Skeletal muscle tissue (tissue), 4 donors: ENCODE data around the gene SORBS2. TPM values are rescaled to one million over a fixed set of nuclear protein-coding genes. Genes with fewer than 3 reads are reported as not detected.

ENCODE experiments used
- H3K27ac ChIP-seq: one replicate; pipeline ENCODE4 v1.7.0; 2013; ENCODE audit warnings: mild to moderate bottlenecking, low read depth, low read length, inconsistent platforms
- H3K27me3 ChIP-seq, 3 donors: one replicate each; pipeline ENCODE4 v1.7.0; 2013; ENCODE audit warnings: low read length in 3 of 3; ENCODE audit not compliant: control insufficient read depth in 3 of 3, insufficient read depth in 3 of 3
- H3K36me3 ChIP-seq, 3 donors: one replicate each; pipeline ENCODE4 v1.7.0; 2013; ENCODE audit warnings: low read length in 3 of 3; ENCODE audit not compliant: control insufficient read depth in 3 of 3, insufficient read depth in 3 of 3
- H3K4me1 ChIP-seq, 3 donors: one replicate each; pipeline ENCODE4 v1.7.0; 2013; ENCODE audit warnings: low read length in 3 of 3, mild to moderate bottlenecking in 3 of 3; ENCODE audit not compliant: control insufficient read depth in 3 of 3, insufficient read depth in 3 of 3
- H3K4me3 ChIP-seq, 3 donors: one replicate each; pipeline ENCODE4 v1.7.0; 2013; ENCODE audit warnings: low read length in 3 of 3
- H3K9ac ChIP-seq, 3 donors: one replicate each; pipeline ENCODE4 v1.7.0; 2013; ENCODE audit warnings: low read length in 3 of 3, mild to moderate bottlenecking in 3 of 3, moderate library complexity in 2 of 3, low read depth in 1 of 3
- H3K9me3 ChIP-seq, 3 donors: one replicate each; pipeline ENCODE4 v1.7.0; 2013; ENCODE audit warnings: low read length in 3 of 3; ENCODE audit not compliant: control insufficient read depth in 3 of 3
- total RNA-seq: library from RNA; depleted of rRNA; stranded (reverse); fragments of >200 nt; gene quantifications from one replicate; pipeline ENCODE4 v1.2.3, GENCODE V29; 2014
- donor health status: Osteomylitis.

Gene SORBS2
- total RNA-seq, 1 donor from 2014 or later = 14.1 TPM

DNA sequence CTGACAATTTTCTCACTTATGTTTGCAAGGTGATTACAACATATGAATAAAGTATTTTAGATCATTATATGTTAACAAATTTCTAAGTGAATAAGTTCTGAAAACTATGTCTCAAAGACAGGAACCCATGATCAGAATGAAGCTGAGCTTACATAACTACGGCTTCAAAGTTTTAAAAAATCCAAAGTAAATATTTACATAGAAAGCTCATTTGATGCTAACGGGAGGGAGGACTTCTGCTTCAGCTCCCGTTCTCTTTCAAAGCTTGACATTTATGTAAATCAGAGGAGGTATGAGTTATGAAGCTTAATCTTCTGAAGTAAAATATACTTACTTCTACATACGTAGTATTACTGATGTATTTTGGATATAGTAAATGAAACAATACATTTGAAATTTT, 203.8 kb downstream of the SORBS2 start:
- Histone ChIP-seq H3K27ac (no peak overlapping the region), H3K27me3 (no peaks in the 10 kb centered on the region), H3K9me3 (no peaks in the 10 kb centered on the region), H3K4me3 (no peak overlapping the region), H3K36me3 (no peaks in the 10 kb centered on the region), H3K9ac (no peak overlapping the region), H3K4me1 (no peaks in the 10 kb centered on the region)

DNA sequence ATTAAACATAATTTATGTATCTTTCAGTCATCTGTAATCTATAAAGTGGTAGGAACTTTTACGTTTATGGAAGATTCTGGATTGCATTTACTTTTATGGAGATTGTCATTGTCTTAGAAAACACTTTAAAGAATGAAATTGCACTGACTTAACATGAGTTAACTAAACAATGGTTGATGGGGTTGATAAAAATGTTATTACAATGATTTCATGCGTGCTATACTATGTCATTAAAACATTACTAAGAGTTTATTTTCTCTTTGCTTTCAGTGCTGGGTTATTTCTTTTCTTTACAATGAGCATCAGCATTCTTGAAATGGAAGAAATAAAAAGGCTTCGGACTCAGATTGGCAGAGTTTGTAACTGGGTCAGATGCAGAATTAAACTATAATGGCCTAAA, 209.6 kb downstream of the SORBS2 start:
- Histone ChIP-seq H3K9ac (no peak overlapping the region), H3K27ac (no peak overlapping the region), H3K27me3 (no peaks in the 10 kb centered on the region), H3K4me1 (peaks cover 2 to 10% (median 5%) of the 10 kb centered on the region in 3 donors), H3K36me3 (no peaks in the 10 kb centered on the region), H3K9me3 (no peaks in the 10 kb centered on the region), H3K4me3 (no peak overlapping the region)

DNA sequence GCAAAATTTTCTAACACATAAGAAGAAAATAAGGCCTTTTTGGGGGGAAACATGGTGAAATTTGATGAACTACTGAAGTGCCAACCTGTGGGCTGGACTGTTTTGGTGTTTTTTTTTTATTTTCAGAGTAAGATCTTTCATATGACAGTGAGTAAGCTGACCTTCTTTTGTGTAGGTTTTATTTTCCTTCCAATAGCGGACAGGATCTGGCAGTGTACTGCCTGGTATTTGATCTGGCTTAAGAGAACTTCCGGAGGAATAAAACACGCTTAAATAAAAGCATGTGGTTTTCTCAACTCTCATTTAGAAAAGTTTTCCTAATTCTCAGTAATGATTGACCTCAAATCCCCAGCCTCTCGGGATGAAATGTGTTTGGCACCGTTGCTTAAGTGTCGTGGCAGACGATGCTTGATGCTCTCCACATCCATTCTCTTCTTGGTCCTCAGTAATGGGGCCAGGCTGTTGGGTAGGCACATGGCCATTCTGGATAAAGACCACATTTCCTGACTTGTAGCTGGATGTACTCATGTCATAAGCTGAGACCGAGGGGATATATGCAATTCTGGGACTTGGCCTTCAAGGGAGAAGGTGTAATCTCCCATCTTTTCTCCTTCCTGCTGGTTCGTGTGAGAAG, 211.1 kb downstream of the SORBS2 start:
- Histone ChIP-seq H3K36me3 (no peaks in the 10 kb centered on the region), H3K27ac (no peak overlapping the region)

DNA sequence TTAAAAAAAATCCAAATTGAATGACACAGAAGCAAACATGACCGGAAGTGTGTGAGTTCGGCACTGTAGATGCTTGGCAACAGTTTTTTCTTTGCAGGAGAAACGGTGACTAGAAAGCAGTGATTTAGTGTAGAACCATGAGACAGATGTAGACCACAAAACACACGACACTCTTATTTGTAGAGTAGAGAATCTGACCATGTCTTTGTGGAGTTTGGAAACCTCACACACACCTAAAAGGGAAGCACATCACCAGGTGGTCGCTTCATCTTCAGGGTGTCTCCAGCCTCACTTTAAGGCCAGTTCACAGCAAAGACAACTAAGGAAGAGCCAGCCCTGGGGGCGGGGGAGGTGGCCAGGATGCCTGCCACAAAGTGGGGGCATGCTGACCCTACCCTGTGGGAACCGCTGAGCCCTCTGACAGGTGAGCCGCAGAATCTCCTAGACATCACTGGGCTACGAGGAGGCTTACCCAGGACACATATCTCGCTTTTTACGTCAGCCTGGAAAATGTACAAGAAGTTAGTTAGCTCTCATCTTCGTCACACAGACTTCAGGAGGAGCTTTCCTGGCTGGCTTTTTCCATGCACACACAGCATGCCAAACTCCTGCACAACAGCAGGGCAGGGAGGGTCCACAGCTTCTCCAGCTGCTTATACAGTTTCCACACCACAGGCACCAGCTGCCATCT, 212.3 kb downstream of the SORBS2 start:
- H3K27ac ChIP-seq = no peak overlapping the region
- no peaks in the 10 kb centered on the region for H3K9me3 ChIP-seq
- H3K27me3 ChIP-seq = no peaks in the 10 kb centered on the region
- H3K9ac ChIP-seq = no peak overlapping the region
- no peaks in the 10 kb centered on the region for H3K36me3 ChIP-seq
- H3K4me1 ChIP-seq = peaks cover 5 to 12% (median 6%) of the 10 kb centered on the region in 3 donors
- H3K4me3 ChIP-seq = no peak overlapping the region

More for the DNA sequence above, 211.1 kb downstream of the SORBS2 start:
- no peak overlapping the region for H3K9ac ChIP-seq
- H3K27me3 ChIP-seq = no peaks in the 10 kb centered on the region
- H3K4me1 ChIP-seq = peaks cover 5 to 12% (median 6%) of the 10 kb centered on the region in 3 donors
- no peak overlapping the region for H3K4me3 ChIP-seq
- H3K9me3 ChIP-seq = no peaks in the 10 kb centered on the region

DNA sequence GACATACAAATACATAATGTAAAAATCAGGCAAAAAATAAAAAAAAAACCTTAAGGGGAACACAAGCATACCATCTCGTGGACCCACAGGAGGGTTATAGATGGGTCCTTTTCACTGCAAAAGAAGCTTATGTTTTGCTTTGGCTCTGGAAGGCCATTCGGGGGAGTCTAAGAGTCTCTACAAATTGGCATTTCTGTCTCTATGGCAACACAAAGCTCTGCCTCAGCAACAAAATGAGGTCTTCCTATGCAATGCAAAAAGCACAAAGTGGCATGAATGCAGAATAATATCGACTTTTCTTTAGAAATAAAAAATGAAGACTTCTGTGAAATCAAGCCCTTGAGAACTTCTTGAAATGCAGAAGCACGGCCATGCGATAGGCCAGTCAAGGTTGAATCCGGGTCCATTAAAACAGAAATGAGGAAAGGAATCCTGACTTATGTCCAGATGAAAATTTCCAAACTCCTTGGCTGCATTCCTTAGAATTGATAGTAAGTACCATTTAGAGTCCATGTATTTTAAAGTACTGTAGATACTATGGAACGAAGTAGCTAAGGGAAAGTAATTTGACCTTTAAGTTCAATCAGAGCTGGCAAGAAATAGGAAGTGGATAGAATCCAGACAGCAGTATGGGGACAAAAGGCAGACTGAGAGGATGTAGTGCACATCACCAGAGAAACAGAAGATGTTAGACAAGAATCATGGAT, 213.0 kb downstream of the SORBS2 start:
- no peak overlapping the region for H3K4me3 ChIP-seq
- H3K4me1 ChIP-seq = peaks cover 5 to 12% (median 6%) of the 10 kb centered on the region in 3 donors
- no peaks in the 10 kb centered on the region for H3K36me3 ChIP-seq
- H3K27me3 ChIP-seq = no peaks in the 10 kb centered on the region
- H3K9ac ChIP-seq = no peak overlapping the region
- H3K9me3 ChIP-seq = no peaks in the 10 kb centered on the region
- no peak overlapping the region for H3K27ac ChIP-seq

DNA sequence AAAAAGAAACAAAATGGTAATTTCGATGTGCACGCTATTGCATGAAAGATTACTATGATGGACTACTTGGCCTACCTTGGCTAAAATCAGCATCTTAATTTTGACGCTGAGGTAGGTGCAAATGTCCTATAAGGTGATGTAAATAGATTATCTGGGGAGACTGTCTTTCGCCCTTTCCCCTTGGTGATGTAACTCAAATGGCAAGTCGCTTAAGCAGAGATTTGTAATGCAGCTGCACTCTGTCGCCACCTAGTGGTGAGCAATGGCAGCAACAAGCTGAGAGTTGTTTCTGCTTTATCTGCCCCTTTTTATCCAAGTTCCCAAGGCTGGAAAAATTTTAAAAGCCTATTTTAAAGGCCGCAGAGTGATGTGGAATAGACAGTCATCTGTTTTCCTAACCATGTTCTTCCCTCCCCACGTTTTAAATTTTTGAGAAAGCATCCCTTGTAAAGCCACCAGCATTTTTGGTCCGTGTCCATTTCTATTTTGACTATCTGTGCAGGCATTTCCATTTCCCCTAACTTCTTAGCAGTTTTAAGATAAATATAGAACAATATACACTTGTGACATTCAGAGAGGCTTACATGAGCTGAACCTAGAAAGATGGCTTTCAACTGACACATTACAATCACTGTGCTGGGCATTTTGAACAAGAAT, 214.3 kb downstream of the SORBS2 start:
- H3K4me1 ChIP-seq = peaks cover 5 to 17% (median 9%) of the 10 kb centered on the region in 3 donors
- no peaks in the 10 kb centered on the region for H3K36me3 ChIP-seq
- no peak overlapping the region for H3K27ac ChIP-seq
- H3K9ac ChIP-seq = peak overlapping the region in 1 of 3 donors; percentile 9
- no peaks in the 10 kb centered on the region for H3K27me3 ChIP-seq
- H3K9me3 ChIP-seq = no peaks in the 10 kb centered on the region
- H3K4me3 ChIP-seq = no peak overlapping the region

DNA sequence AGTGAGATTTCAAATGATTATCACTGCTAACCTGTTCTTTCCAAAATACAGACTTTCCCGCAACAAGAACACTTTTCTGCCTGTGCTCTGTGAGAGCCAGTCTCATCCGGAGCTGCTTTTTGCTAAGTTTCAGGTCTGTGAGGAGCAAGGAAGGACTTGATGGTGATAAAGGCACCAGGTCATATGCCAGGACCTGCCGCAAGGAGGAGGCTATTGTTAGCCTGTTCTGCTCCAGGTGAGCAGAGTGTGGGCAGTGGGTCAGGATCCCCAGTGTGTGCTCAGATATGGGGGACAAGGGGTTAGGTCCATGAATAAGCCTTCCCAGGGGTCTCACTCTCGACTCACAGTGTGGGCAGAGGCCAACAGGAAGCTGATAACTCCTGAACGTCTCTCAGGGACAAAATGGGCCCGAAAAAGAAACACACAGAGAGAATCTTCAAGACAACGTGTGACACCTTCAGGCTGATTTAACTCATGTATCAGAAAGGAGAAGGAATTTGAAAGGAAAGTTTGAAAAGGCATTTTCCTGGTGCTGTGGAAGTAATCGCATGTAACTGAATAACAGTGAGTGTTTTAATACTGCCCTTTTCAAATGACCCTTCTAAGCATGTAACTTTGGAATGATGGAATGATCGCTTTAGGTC, 219.0 kb downstream of the SORBS2 start:
- Histone ChIP-seq H3K27ac (peak overlapping the region; percentile 65), H3K36me3 (no peaks in the 10 kb centered on the region), H3K9ac (peak overlapping the region in 2 of 3 donors; percentile 57 to 62), H3K4me1 (peaks cover 20 to 32% (median 23%) of the 10 kb centered on the region in 3 donors), H3K9me3 (no peaks in the 10 kb centered on the region), H3K4me3 (no peak overlapping the region), H3K27me3 (no peaks in the 10 kb centered on the region)

DNA sequence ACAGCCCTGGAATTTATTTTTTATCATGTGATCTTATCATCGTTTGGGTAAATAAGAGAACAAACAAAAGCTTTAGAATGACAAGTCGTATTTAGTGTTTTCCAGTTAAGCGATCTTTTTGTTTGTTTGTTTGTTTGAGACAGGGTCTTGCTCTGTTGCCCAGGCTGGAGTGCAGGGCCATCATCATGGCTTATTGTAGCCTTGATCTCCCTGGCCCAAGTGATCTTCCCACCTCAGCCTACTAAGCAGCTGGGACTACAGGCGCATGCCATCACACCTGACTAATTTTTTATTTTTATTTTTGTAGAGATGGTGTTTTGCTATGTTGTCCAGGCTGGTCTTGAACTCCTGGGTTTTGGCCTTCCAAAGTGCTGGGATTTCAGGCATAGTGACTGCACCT, 219.6 kb downstream of the SORBS2 start:
- no peaks in the 10 kb centered on the region for H3K9me3 ChIP-seq
- peak overlapping the region in 1 of 3 donors; percentile 57 for H3K9ac ChIP-seq
- no peak overlapping the region for H3K4me3 ChIP-seq
- H3K27me3 ChIP-seq = no peaks in the 10 kb centered on the region
- H3K4me1 ChIP-seq = peaks cover 21 to 33% (median 23%) of the 10 kb centered on the region in 3 donors
- H3K27ac ChIP-seq = peak overlapping the region; percentile 65
- H3K36me3 ChIP-seq = no peaks in the 10 kb centered on the region

DNA sequence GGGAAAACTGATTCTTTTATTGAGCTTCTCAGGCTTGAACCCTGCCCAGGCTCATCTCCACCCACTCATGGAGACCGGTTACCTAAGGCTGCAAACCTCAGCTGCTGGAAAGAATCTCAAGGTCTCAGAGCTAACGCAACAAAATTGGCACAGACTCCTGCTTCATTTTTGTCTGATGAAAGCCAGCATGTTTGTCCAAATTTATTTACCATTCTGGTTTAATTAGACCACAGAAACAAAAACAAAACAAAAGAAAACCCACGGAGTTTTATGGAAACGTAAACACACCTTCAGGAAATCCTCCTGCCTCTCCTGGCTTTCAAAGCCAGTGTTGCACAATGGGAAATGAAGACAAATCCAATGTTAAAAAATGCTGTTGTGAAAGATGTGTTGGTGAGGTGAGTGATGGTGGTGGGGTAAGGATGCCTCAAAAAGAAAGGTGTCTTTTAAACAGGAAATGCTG, 220.3 kb downstream of the SORBS2 start:
- no peaks in the 10 kb centered on the region for H3K27me3 ChIP-seq
- peak overlapping the region; percentile 49 for H3K27ac ChIP-seq
- H3K9ac ChIP-seq = peak overlapping the region in 2 of 3 donors; percentile 3 to 7
- H3K4me1 ChIP-seq = peaks cover 19 to 35% (median 22%) of the 10 kb centered on the region in 3 donors
- H3K36me3 ChIP-seq = no peaks in the 10 kb centered on the region
- no peaks in the 10 kb centered on the region for H3K9me3 ChIP-seq
- peak overlapping the region in 1 of 3 donors; percentile 0 for H3K4me3 ChIP-seq
